ENCODE data around the gene AAMP.

Gene AAMP

DNA sequence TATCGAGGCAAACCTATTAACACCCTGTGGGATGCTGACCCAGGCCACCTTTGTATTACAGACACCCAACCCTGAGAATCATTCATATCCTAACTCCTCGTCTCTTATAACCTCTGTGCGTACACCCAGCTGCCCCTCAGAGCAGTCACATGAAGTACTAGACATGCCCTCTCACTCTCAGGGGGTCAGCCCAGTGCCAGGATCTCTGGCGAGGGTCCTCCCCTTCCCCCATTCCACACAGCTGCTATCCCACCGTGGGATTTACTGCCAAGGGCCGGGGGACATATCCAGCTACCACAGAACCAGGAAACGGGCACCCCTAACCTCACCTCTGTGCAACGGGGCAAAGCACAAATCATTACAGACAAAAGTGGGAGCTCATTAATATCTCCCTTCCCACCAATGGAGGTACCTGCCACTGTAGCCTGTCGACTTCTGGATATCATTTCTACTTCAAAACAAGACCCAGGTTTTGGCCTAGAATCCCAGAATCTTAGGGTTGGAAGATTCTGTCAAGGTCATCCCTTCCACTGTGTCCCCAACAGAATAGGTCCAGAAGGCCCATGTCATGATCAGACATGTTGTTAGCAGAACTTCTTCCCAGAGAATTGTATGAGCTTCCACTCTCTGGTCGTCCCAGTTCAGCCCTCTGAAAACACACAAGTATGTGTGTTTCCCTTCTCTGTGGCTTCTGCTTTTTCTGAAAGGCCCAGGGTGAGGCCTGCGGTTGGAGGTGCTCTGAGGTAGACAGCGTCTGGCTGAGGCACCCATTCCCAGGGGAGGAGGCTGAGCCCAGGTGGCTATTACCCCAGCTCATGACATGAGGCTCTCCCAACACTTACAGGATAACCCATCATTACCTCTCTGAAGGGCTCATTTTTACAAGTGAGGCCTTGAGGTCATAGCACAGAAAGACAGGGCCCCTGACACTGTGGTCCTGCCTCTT is 20.7 kb upstream of the AAMP start:
- TF ChIP-seq SIN3A (IDR thresholded peaks at IDR 0.05; ENCODE audit: borderline replicate concordance, insufficient read depth, low read length) (no peak), POLR2AphosphoS5 (IDR thresholded peaks at IDR 0.05; ENCODE audit: low read depth, low read length) (no peak), FOXP2 (optimal IDR thresholded peaks at IDR 0.05; ENCODE audit: borderline replicate concordance, extremely low read depth, extremely low read length, insufficient read depth) (no peak), TAF1 (IDR thresholded peaks at IDR 0.05; ENCODE audit: borderline replicate concordance, insufficient read depth, low read length) (no peak), REST (IDR thresholded peaks at IDR 0.05; ENCODE audit: insufficient read depth in 1 of 2, low read depth in 2 of 2, low read length in 2 of 2) (no peak)

- TF ChIP-seq POLR2AphosphoS5 (IDR thresholded peaks at IDR 0.05; ENCODE audit: low read depth, low read length) (no peak), REST (IDR thresholded peaks at IDR 0.05; ENCODE audit: insufficient read depth in 1 of 2, low read depth in 2 of 2, low read length in 2 of 2) (no peak), SIN3A (IDR thresholded peaks at IDR 0.05; ENCODE audit: borderline replicate concordance, insufficient read depth, low read length) (no peak)
These were observed 19.8 kb upstream of the AAMP start for GRCh38 chr2:218289639-218290315.

GRCh38 chr2:218286570-218287459 is 16.9 kb upstream of the AAMP start:
- no peak for TF ChIP-seq POLR2AphosphoS5 (IDR thresholded peaks at IDR 0.05; ENCODE audit: low read depth, low read length)
- TF ChIP-seq SIN3A (IDR thresholded peaks at IDR 0.05; ENCODE audit: borderline replicate concordance, insufficient read depth, low read length) = 0 out of 2 replicates have a peak, but pooled peaks have one; percentile 56

DNA sequence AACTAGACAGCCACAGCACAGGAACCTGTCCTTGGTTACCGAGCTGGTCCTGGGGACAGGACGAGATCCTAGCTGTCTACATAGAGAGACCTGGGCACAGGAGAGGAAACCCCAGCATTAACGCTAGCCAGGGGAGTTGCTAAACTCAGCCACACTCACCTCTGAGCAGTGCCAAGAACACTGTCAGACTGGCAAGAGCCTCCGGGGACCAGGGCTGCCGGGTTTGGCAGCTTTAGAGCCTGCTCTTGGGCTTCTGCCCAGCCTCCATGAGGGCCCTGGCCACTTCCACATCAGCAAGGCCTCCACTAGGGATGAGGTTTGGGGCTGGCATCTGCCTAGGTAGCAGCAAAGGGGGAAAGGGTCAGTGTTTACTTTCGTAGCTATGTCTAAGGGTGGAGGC is 15.7 kb upstream of the AAMP start:
- no peak for TF ChIP-seq FOXP2 (optimal IDR thresholded peaks at IDR 0.05; ENCODE audit: borderline replicate concordance, extremely low read depth, extremely low read length, insufficient read depth)
- no peak for TF ChIP-seq SIN3A (IDR thresholded peaks at IDR 0.05; ENCODE audit: borderline replicate concordance, insufficient read depth, low read length)
- TF ChIP-seq POLR2AphosphoS5 (IDR thresholded peaks at IDR 0.05; ENCODE audit: low read depth, low read length) = no peak
- no peak for TF ChIP-seq TAF1 (IDR thresholded peaks at IDR 0.05; ENCODE audit: borderline replicate concordance, insufficient read depth, low read length)
- no peak for TF ChIP-seq REST (IDR thresholded peaks at IDR 0.05; ENCODE audit: insufficient read depth in 1 of 2, low read depth in 2 of 2, low read length in 2 of 2)

DNA sequence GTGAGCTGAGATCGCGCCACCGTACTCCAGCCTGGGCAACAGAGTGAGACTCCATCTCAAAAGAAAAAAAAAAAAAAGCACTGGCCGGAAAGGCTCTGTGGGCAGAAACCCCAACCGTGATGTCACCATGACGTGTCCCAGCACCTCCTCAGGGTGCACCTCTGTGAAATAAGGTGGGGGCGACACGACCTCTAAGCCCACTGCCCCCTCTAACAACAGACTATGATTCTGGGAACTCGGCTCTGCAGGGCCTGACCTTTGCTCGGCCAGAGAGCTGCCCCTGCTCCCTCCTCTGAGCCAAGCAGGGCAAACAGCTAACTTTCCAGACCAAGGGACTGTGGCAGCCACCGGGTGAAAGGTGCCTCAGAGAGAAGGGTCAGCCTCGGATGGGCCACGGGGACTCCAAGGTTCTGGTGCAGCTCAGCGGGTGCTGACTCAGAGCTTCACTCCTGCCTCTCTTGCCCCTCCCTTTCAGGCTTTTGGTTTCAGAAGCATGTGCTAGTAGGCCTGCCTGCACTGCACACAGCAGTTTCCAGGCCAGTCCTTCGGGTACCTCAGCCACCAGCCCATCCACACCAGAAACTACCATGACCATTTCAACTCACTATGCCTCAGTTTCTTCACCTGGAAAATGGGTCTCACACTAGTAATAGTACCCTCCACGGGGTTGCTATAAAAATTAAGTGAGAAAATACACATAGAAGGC is 14.3 kb upstream of the AAMP start:
- TF ChIP-seq REST (IDR thresholded peaks at IDR 0.05; ENCODE audit: insufficient read depth in 1 of 2, low read depth in 2 of 2, low read length in 2 of 2) (no peak), TAF1 (IDR thresholded peaks at IDR 0.05; ENCODE audit: borderline replicate concordance, insufficient read depth, low read length) (no peak), SIN3A (IDR thresholded peaks at IDR 0.05; ENCODE audit: borderline replicate concordance, insufficient read depth, low read length) (no peak), FOXP2 (optimal IDR thresholded peaks at IDR 0.05; ENCODE audit: borderline replicate concordance, extremely low read depth, extremely low read length, insufficient read depth) (no peak), POLR2AphosphoS5 (IDR thresholded peaks at IDR 0.05; ENCODE audit: low read depth, low read length) (no peak)

Data from PFSK-1 (cell line).